Chondrocyte (in vitro differentiated cells): Measurements from ENCODE around the gene LRRC61. TPM values are rescaled to one million over a fixed set of nuclear protein-coding genes. Genes with fewer than 3 reads are reported as not detected.
"Not testable (repeated sequence)": the region's sequence is repeated elsewhere in the genome, so short reads cannot be mapped to it uniquely, and the experiment has no call there.

Experiments
- DNase-seq: peaks from one replicate; pipeline ENCODE4 v3.0.0; 2021; ENCODE audit warnings: mixed read lengths, low spot score
- H3K27ac Mint-ChIP-seq: one replicate; pipeline ENCODE4 v1.8.0; 2021; ENCODE audit warnings: mild to moderate bottlenecking, moderate library complexity, mixed read lengths; ENCODE audit not compliant: unreplicated experiment
- H3K27me3 Mint-ChIP-seq: 2 replicates; pipeline ENCODE4 v1.8.0; 2021; ENCODE audit warnings: low read depth, mixed read lengths
- H3K36me3 Mint-ChIP-seq: 2 replicates; pipeline ENCODE4 v1.8.0; 2021; ENCODE audit warnings: low read depth, mixed read lengths
- H3K4me1 Mint-ChIP-seq: 2 replicates; pipeline ENCODE4 v1.8.0; 2021; ENCODE audit warnings: low read depth, mild to moderate bottlenecking, mixed read lengths
- H3K4me3 Mint-ChIP-seq: one replicate; pipeline ENCODE4 v1.8.0; 2021; ENCODE audit warnings: mild to moderate bottlenecking, moderate library complexity, mixed read lengths; ENCODE audit not compliant: unreplicated experiment
- H3K9me3 Mint-ChIP-seq: 2 replicates; pipeline ENCODE4 v1.8.0; 2021; ENCODE audit warnings: low read depth, mixed read lengths
- CTCF ChIP-seq: fragments of 200-600 bp; sonication (generic); IDR thresholded peaks from 2 replicates; pipeline ENCODE4 v1.5.0; 2021; ENCODE audit warnings: antibody characterized with exemption, mild to moderate bottlenecking, moderate library complexity
- total RNA-seq: library from RNA; stranded (reverse); gene quantifications from 3 replicates; pipeline ENCODE4 v1.2.1, GENCODE V29; 2021

Gene LRRC61
- total RNA-seq, 1 donor from 2014 or later: 1.7 TPM

DNA sequence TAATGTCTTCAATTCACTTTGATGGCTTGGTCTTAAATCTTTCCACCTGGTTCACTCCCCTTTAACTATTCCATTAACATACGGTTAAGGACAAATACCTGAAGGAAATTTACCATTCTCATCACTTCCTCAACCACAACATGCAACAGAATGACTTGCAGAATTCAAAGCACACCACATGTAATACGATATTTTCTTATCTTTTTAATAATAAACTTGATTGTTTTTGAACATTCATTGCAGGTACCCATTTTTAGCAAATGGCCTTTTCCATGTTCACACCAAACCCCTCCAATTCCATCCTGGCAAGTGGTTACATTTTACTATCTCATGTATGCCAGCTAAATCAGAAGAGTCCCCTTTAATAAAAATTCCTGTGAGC lies 17.3 kb upstream of the LRRC61 start:
- H3K36me3 Mint-ChIP-seq, H3K9me3 Mint-ChIP-seq, DNase-seq, H3K4me3 Mint-ChIP-seq, H3K4me1 Mint-ChIP-seq, H3K27ac Mint-ChIP-seq: not testable (repeated sequence)
- H3K27me3 Mint-ChIP-seq: peaks cover 12% of the 10 kb centered on the region

GRCh38 chr7:150306377-150306776 lies 16.8 kb upstream of the LRRC61 start:
- not testable (repeated sequence) for H3K36me3 Mint-ChIP-seq, H3K4me3 Mint-ChIP-seq, H3K27ac Mint-ChIP-seq, H3K9me3 Mint-ChIP-seq, DNase-seq, H3K4me1 Mint-ChIP-seq
- H3K27me3 Mint-ChIP-seq: peaks cover 12% of the 10 kb centered on the region

- no peaks in the 10 kb centered on the region for H3K9me3 Mint-ChIP-seq
- H3K4me1 Mint-ChIP-seq: no peaks in the 10 kb centered on the region
- H3K27ac Mint-ChIP-seq: no peak overlapping the region
- DNase-seq: no peak
- peaks cover 12% of the 10 kb centered on the region for H3K27me3 Mint-ChIP-seq
- no peaks in the 10 kb centered on the region for H3K36me3 Mint-ChIP-seq
- no peak for TF ChIP-seq CTCF
- no peak overlapping the region for H3K4me3 Mint-ChIP-seq
Observed at GRCh38 chr7:150307129-150307528, 16.0 kb upstream of the LRRC61 start.

GRCh38 chr7:150307904-150308303 lies 15.3 kb upstream of the LRRC61 start:
- Mint-ChIP-seq H3K27ac (no peak overlapping the region), H3K4me3 (no peak overlapping the region), H3K27me3 (peaks cover 12% of the 10 kb centered on the region), H3K4me1 (no peaks in the 10 kb centered on the region), H3K36me3 (no peaks in the 10 kb centered on the region), H3K9me3 (no peaks in the 10 kb centered on the region)
- DNase-seq: no peak
- TF ChIP-seq CTCF: no peak

DNA sequence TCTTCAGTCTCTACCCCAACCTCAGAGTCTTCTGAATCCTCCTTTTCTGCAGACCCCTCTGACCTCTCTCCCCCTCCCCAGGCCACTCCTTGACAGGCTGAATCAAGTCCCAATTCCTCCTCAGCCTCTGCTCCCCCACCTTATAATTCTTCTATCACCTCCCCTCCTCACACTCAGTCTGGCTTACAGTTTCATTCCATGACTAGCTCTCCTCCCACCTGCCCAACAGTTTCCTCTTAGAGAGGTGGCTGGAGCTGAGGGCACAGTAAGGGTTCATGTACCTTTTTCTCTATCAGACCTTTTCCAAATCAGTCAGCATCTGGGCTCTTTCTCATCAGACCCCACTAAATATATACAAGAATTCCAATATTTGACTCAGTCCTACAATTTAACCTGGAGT lies 14.6 kb upstream of the LRRC61 start:
- H3K36me3 Mint-ChIP-seq: no peaks in the 10 kb centered on the region
- no peak overlapping the region for H3K4me3 Mint-ChIP-seq
- no peak overlapping the region for H3K27ac Mint-ChIP-seq
- no peaks in the 10 kb centered on the region for H3K9me3 Mint-ChIP-seq
- no peak for TF ChIP-seq CTCF
- no peak for DNase-seq
- H3K4me1 Mint-ChIP-seq: no peaks in the 10 kb centered on the region
- H3K27me3 Mint-ChIP-seq: peaks cover 12% of the 10 kb centered on the region

DNA sequence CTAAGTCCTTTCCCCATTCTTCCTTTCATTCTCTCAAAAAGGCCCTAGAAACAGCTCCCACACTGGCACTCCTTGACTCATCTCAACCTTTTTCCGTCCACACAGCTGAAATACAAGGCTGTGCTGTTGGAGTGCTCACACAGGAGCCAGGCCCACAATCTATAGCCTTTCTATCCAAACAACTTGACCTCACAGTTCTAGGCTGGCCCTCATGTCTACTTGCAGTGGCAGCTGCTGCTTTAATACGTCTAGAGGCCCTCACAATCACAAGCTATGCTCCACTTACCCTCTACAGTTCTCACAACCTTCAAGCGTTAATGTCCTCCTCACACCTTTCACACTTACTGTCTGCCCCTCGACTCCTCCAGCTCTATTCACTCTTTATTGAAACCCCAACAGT lies 12.0 kb upstream of the LRRC61 start:
- no peaks in the 10 kb centered on the region for H3K36me3 Mint-ChIP-seq
- H3K4me3 Mint-ChIP-seq: no peak overlapping the region
- H3K9me3 Mint-ChIP-seq: no peaks in the 10 kb centered on the region
- no peak overlapping the region for H3K27ac Mint-ChIP-seq
- peaks cover 8% of the 10 kb centered on the region for H3K27me3 Mint-ChIP-seq
- H3K4me1 Mint-ChIP-seq: no peaks in the 10 kb centered on the region
- TF ChIP-seq CTCF: no peak
- DNase-seq: no peak
